NCI-H460 (cell line): ENCODE results near the gene TLL2. TPM values are rescaled to one million over a fixed set of nuclear protein-coding genes. Genes with fewer than 3 reads are reported as not detected.
"Not testable (repeated sequence)": the region's sequence is repeated elsewhere in the genome, so short reads cannot be mapped to it uniquely, and the experiment has no call there.

Experiments used
- DNase-seq: peaks from one replicate; pipeline ENCODE4 v3.0.0-alpha.2; 2016; ENCODE audit warnings: low read depth; ENCODE audit errors: extremely low read depth
- polyA plus RNA-seq: library from polyadenylated mRNA; depleted of rRNA; stranded (reverse); fragments of >200 nt; gene quantifications from 2 replicates; pipeline ENCODE4 v1.2.3, GENCODE V29; 2014; cell fraction: nucleus; rRNA removed
- total RNA-seq: library from RNA; depleted of rRNA; stranded (reverse); fragments of >200 nt; shearing (Covaris generic); gene quantifications from 2 replicates; pipeline ENCODE4 v1.2.3, GENCODE V29; 2014; rRNA removed

Gene TLL2
- 0.12 TPM in 2 replicates for total RNA-seq
- 0.06 TPM in 1 of 2 replicates, not detected in the other for polyA plus RNA-seq

DNA sequence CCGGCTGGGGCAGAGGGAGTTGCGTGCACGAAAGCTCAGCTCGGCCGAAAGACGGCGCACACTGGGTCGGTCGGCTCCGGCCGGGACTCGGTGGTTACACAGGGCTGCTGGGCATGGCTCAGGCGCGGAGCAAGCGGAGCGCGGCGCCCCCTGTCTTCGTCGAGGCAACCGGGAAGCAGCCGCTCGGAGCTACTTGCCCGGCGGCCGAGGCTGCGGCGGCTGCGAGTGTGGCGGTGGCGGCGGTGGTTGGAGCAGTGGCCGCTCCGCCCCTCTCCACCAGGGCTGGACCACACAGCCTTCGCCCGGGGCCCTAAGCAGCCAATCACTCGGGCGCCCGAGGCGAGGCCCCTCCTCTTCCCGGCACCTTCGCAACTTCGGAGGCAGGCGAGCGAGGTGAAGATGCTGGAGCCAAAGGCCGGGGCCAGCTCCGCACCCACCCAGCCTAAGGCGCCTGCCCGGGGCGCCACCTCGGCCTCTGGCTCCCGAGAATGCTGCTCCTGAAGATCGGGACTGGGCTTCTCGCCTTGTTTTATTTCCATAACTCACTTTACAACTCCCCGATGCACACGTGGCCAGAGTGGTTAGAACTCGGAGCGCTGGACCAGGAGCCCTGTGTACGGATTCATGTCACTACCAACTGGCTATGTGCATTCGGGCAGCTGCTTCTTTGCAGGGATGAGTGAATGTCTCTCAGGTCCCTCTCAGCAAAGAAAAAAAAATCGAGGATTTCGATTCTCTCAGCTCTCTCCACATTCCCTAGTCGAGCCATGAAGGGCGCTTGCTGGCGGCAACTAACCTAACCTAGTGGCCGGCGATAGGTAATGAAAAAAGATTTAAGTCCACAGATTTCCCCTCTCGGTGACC, at the start of gene TLL2:
Gene TLL2 (minus strand): TSS at position 229 of the 864 bp plus-strand sequence. CDS start 241 bp downstream, outside the sequence.
- peak; percentile 83 for DNase-seq

DNA sequence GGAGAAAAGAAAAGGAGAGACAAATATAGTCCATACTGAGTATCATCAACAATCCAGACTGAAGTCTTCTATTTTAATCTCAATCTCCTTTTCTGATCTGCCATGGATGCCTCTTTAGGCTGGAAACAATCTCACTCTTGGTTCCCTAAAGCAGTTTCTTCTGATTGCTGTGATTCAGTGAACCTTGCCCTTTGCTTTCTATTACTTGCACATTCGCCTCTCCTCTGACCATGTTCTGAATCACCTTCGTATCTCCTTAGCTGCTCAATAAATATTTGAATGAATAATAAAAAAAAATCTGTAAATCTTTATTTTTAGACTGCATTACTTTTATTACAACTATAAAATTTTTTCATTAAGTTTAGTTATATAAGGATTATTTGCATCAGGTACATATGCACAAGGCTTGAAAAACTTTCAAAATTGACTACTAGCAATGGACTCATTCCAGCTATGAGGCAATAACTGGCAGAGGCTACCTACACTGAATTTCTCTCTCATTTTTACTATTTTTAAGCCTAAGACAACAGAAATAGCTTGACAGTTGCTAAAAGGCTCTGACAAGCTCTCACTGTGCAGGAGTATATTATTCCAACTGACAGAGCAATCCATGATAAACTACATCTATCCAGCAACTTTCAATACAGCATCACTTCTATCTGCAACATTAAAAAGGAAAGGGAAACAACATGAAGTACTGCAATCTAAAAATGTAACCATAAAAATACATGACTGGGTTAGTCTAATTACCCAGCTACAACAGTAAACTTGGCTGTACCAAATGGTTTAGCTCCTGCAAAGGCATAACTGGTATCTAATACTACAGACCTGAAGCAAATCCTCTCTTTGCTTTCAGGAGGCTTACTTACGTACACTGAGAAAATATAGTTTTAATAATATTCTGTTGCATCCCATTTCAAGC, 47.5 kb upstream of the TLL2 start:
- no peak for DNase-seq

DNA sequence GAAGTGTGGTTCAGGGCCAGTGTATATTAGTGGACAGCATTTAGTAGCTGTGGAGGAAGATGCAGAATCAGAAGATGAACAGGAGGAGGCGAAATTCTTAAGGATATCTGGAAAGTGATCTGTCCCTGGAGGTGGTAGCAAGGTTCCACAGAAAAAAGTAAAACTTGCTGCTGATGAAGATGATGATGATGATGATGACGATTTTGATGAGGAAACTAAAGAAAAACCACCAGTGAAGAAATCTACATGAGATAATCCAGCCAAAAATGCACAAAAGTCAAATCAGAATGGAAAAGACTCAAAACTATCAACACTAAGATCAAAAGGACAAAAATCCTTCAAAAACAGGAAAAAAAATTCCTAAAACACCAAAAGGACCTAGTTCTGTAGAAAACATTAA, 46.8 kb upstream of the TLL2 start:
- DNase-seq: no peak

DNA sequence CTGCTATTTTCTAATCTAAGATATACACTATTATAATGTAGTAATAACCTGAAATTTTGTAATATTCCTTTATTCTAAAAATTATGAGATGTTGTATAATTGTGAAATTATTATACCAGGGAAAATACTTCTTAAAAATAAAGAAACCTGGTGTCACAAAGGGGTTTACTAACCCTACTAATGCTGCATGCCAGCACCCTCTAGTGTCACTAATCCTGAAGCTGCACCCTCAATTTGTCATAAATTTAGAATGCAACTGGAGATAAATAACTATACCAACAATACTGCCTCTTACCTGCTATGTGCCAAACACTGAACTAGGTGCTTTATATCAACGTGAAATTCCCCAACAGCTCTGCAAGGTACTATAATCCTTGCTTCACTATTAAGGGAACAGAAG, 42.3 kb upstream of the TLL2 start:
- peak; percentile 6 for DNase-seq

DNA sequence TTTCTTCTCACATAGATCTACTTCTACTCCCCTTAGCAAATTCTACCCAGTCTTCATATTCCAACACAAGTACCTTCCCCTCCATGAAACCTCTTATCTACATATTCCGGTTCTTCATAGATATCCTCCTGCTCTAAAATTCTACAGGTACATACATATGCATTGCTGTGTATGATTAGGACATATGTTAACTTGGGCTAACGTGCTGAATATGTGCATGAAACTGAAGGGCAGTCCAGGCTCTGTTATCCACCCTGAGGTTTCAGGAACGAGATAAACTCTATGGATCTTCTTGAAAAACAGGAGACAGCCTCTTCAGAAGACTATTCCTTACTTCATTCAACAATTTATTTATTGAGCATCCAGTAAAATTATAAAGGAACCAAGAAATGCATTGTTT, 41.6 kb upstream of the TLL2 start:
- no peak for DNase-seq

DNA sequence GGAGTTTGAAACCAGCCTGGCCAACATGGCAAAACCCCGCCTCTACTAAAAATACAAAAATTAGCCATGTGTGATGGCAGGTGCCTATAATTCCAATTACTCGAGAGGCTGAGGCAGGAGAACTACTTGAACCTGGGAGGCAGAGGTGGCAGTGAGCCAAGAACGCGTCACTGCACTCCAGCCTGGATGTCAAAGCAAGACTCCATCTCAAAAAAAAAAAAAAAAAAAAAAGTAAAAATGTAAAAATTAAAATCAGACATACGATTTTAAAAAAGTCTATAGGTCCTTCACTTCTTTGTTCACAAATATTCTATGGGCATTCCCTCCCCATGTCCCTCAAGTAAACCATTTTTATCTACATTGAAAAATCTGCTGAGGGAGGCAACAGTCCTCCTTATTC, 34.9 kb upstream of the TLL2 start:
- DNase-seq: no peak

DNA sequence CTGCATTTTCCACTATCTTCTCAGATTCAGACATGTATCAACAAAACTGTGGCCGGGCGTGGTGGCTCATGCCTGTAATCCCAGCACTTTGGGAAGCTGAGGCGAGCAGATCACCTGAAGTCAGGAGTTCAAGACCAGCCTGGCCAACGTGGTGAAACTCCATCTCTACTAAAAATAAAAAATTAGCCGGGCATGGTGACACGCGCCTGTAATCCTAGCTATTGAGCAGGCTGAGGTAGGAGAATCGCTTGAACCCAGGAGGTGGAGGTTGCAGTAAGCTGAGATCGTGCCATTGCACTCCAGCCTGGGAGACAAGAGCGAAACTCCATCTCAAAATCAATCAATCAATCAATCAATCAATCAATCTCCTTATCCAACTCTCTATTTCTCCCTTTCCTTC, 31.8 kb upstream of the TLL2 start:
- not testable (repeated sequence) for DNase-seq

DNA sequence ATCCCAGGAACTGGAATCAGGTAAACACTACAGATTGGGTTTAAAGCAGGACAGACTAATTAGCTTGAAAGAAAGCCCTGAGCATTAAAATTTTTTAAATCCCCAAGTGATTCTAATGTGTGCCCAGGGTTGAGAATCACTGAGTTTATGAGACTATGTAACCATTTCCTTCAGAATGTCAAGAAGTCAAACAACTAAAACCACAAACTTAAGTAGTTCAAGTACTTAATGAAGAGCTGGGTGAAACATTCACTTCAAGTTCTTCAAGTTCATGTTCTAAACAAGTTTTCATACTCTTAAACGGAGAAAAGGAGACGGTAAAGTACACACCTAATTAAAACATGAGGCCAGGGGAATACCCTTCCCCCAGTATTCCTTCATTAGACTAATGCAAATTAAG, 28.2 kb upstream of the TLL2 start:
- no peak for DNase-seq

DNA sequence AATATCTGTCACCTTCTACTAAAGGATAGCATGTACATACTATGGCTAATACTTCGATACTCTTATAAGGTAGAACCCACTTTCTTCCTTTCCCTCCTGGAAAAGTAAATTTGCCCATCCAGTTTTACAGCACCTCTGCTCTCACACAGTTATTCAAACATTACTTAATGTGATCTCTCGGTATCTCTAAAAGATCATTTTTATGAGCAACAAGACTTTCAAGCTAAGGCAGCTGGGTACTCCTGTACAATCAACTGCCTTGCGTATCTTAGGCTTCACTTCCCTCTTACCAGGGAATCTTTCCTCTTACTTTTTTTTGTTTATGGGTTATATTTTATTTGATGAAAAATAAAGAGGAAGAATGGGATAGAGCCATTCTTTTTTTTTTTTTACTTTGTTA, 26.5 kb upstream of the TLL2 start:
- no peak for DNase-seq

DNA sequence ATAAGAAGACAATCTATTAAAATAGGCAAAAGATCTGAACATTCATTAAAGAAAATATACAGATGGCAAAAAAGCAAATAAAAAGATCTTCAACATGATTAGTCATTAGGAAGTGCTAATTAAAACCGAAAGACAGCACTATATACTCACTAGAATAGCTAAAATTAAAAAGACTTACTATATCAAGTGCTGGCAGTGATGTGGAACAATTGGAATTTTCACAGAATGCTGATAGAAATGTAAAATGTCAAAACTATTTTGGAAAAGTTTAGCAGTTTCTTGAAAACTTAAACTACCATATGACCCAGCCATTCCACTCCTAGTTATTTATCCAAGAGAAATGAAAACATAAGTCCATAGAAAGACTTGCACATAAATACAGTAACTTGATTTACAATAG, 25.0 kb upstream of the TLL2 start:
- no peak for DNase-seq

DNA sequence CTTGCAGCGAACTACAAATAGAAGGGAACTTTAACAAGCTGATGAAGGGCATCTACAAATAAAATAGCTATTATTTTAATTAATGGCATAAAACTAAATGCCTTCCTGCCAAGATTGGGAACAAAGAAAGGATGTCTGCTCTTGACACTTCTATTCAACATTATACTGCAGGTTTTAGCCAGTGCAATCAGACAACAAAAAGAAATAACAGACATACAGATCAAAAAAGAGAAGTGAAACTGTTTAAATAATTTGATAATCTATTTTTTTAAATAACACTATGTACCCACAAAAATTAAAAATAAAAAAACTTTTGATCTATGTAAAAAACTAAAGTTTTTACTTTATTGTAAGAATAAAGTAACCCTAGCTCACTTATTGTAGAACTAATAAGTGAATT, 22.4 kb upstream of the TLL2 start:
- DNase-seq: no peak

DNA sequence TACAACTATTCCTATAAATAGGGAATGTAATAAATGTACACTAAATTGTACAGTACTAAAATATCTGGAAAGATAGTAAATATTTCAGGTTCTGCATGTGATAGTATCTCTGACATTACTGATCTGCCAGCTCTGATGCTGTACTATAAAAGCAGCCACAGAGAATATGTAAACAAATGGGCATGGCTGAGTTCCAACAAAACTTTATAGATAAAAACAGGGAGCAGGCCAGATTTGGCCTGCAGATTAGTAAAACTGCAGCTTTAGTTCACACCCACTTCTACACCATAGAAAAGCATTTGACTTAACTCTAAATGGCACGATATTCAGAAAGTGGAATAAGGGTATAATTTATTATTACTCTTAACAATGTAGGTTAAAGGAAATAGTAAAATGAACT, 18.8 kb upstream of the TLL2 start:
- no peak for DNase-seq

DNA sequence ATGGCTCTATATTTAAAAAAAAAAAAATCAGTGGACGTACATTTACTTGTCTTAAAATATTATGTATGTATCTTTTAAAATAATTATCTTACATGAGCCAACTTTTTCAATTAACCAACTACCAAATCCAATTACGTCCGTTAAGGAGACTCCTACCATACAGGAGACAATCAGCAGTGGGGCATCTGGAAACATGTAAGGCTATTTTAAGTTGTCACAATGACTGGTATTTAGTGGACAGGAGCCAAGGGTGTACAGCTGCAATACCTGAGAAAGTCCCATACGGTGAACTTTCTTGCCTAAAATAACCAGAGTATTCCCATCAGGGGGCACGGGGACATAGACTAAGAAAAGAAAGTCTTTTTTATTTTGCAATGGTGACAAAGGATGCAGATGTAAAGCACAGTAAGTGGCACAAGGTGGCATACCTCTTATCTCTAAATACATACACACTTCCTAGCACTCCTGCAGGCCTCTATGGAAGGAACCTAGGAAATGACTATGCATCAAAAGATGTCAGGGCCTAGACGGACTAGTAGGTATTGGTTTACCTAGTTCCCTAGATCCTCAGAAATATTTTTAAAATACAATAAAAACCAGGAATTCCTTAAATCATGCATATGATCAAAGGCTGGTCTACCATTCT, 16.0 kb upstream of the TLL2 start:
- no peak for DNase-seq

DNA sequence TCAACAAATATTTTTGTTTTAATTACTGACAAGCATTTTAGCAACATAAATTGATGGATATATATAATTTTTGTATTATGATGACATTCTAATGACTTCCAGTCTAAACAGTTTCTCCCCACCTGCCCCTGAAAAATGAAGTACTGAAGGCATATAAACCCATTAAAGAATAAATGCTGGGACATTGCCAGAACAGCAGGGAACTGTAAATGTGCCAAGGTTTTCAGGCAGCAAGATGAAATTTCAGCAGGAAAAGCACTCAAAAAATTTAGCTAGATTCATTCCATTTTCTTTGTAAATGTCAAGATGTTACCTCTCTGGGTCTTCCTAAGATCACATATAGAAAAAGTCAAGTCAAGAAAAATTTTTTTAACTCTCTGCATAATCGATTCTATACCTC, 11.0 kb upstream of the TLL2 start:
- DNase-seq: no peak

DNA sequence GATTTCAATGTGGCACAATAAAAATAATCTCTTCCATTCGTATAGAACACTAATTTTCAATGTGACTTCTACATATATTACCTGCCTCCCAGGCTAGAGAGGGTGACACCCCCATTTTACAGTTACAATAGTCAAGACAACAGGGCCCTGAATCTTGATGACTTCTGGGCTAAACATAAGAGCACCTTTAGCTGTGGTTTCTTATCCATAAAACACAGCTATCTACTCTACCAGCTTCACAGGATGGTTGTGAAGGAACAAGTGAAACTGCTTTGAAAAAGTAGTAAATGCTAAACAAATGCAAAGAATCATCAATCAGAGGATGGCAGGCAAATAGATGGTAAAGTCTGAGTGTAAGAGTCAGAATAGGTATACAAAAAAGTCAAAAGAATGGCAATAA, 3.6 kb upstream of the TLL2 start:
- DNase-seq: no peak

DNA sequence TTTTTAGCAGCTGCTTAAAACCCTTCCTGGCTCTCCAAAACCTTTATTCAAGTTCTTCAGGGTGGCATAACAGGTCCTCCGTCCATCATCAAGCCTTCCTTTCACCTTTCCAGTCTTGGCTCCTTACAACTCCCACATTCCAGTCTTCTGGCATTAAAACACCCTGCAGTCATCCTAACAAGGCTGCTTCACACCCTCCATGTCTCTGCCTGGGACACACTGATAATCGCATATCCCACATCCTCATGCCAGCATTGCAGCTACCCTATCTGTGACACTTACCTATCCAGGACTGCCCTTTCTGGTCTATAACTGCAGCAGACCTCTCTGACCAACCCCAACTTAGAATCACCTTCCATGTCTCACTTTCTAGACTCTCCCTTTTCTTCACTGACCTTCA, 2.6 kb upstream of the TLL2 start:
- no peak for DNase-seq

DNA sequence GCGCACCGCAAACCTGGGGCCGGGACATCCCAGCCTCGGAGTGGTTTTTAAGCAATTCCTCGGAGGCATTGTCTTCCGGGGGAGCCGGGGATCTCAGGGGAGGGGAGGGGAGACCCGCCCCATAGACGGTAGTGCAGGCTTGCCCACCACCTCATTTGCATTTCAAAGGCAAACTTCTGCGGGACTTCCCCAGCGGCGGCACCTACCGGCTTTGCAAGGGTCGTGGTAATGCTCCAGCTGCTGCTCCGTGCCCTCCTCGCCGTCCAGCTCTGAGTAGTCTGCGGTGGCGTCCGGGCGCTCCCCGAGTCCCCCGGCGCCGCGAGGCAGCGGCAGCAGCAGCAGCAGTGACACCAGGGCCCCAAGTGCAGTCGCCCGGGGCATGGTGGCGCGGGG, 425 bp downstream of the TLL2 start:
- DNase-seq: no peak

DNA sequence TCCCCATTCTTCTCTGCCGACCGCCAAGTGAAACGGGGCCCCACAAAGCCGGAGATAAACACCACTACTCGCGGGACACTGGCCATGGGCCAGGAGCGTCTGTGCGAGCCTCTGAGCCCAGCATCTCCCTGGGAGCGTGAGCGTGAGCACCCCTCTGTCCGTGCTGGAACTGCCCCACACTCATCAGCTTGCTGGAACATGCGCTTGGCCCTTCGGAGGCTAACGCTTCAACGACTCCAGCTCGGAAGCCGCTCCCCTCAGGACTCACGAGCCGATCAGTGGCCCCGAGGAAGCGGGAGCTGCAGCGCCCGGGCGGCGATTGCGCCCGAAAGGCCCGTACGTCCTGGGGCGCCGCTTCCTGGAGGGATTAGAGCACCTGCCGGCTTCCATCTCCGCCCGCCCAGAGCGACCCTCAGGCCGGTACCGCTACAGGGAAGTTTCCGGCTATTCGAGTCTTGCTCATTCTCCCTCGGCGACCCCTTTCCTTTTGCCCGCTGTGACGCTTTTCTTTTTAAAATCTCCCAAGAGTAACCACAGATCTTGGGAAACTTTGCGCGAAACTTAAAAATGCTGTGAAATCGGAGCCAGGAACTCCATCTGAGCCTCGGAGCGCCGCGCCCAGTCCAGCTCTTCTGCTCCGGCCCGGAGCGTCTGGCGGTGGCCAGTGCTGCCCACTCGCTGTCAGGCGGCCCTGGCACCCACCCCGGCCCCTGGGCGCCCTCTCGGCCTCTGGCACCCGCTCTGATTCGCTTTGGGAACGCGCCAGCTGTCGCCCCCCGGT, 1.0 kb downstream of the TLL2 start:
- no peak for DNase-seq

DNA sequence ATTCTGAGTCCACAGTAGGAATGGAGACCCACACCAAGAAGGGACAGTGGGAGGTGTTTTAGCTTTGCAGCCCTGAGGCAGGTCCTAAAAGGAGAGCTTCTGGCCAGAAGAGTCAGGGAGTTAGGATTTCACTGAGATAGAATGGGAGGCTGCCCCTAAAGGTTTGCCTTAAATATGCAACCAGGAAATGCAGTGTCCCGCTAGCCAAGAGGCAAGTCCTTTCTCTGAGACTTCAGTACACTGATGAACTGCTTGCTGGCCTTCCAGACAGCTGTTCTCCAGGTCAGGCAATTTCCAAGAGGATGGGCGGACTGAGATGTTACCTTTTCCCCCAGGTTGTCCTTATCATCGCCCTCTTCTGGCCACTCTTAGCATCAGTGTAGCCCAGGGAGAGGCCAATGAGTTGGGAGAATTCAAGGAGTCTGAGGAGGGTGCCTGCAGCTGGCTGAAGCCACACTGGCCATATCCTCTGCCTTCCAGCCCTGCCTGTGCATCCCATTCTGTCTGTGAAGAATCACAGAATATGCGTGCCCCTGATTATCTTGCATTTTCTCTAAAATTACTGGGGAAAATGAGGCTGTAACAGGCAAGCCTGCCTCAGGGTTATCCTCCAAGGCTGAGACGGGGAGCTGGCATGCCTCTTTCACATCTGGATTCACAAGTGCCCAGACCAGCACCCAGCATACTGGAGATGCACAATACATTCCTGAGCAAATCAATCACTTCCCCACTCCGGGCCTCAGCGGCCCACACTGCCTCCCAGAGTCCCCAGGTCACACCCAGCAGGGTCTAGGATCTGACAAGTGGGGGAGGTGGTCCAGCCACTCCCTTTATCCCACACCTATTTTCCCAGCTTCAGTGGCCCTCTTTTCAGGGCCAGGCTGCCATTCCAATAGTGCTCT, 2.4 kb downstream of the TLL2 start:
- DNase-seq: peak; percentile 44
